ENCODE results near the gene CIB2.

DNA sequence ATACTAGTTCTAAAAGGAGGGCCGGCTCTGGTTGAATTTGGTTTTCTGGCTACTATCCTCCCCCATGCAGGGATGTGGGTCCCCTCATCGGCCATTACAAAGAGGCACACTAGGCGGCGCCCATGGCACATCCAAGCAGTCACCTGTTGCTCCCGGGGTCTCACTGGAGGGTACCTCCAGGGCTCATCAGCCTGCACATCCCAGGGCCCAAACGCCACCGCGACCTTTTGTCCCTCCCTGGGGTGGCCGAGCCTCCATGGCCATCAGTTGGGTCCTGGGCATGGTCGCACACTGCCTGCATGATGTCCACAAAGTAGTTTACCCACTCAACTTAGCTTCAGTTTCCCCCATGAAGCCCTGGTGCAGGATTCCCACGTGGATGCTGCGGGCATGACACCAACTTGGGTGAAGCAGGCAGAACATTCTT lies 46.2 kb upstream of the CIB2 start:
- TF ChIP-seq, protein P1, sequence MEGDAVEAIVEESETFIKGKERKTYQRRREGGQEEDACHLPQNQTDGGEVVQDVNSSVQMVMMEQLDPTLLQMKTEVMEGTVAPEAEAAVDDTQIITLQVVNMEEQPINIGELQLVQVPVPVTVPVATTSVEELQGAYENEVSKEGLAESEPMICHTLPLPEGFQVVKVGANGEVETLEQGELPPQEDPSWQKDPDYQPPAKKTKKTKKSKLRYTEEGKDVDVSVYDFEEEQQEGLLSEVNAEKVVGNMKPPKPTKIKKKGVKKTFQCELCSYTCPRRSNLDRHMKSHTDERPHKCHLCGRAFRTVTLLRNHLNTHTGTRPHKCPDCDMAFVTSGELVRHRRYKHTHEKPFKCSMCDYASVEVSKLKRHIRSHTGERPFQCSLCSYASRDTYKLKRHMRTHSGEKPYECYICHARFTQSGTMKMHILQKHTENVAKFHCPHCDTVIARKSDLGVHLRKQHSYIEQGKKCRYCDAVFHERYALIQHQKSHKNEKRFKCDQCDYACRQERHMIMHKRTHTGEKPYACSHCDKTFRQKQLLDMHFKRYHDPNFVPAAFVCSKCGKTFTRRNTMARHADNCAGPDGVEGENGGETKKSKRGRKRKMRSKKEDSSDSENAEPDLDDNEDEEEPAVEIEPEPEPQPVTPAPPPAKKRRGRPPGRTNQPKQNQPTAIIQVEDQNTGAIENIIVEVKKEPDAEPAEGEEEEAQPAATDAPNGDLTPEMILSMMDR (IDR thresholded peaks at IDR 0.05) = no peak
- no peak for TF ChIP-seq EP300 (IDR thresholded peaks at IDR 0.05)
- TF ChIP-seq POLR2A (IDR thresholded peaks at IDR 0.05) = no peak
